SK-N-SH (cell line): ENCODE measurements around the gene SCAMP5. TPM values are rescaled to one million over a fixed set of nuclear protein-coding genes. Genes with fewer than 3 reads are reported as not detected.

Experiments used
- CTCF ChIA-PET: fragments of 300-600, 350-600 bp; formaldehyde crosslinking; extraction: SDS; loops from one replicate; lab custom pipeline; 2021; lab: Yijun Ruan, JAX
- POLR2A ChIA-PET: fragments of 350-600 bp; sonication (Branson Sonifier 250); formaldehyde crosslinking; extraction: SDS; loops from one replicate; lab custom pipeline; 2020; ENCODE audit warnings: antibody characterized with exemption, inconsistent platforms; lab: Yijun Ruan, JAX
- DNase-seq: peaks from one replicate; pipeline ENCODE4 v3.0.0; 2012
- H2AFZ ChIP-seq: fragments of 200-600 bp; sonication (generic); 2 replicates; pipeline ENCODE4 v1.8.1; 2016; ENCODE audit warnings: antibody characterized with exemption, mild to moderate bottlenecking, low read depth
- H3F3A ChIP-seq: fragments of 200-600 bp; sonication (generic); replicated peaks from 2 replicates; pipeline ENCODE3; 2016; ENCODE audit warnings: antibody characterized with exemption, mild to moderate bottlenecking; ENCODE audit not compliant: insufficient read depth
- H3K27ac ChIP-seq, 2 experiments: fragments of 200-500 bp in 1 of 2; fragments of 200-600 bp in 1 of 2; sonication (Bioruptor generic) in 1 of 2; sonication (generic), shearing (Covaris generic) in 1 of 2; 2 replicates each; pipeline versions ENCODE4 v1.5.1 to v1.6.1; 2014 to 2016; ENCODE audit warnings: low read depth in 2 of 2, inconsistent platforms in 1 of 2, low read length in 1 of 2, mild to moderate bottlenecking in 1 of 2, mixed read lengths in 1 of 2
- H3K27me3 ChIP-seq: fragments of 200-600 bp; sonication (generic), shearing (Covaris generic); 2 replicates; pipeline ENCODE4 v1.6.1; 2016; ENCODE audit warnings: mixed run types; ENCODE audit not compliant: insufficient read depth
- H3K36me3 ChIP-seq, 2 experiments: fragments of 200-500 bp in 1 of 2; fragments of 200-600 bp in 1 of 2; sonication (Bioruptor generic) in 1 of 2; sonication (generic) in 1 of 2; replicated peaks in 1 of 2; 2 replicates each; pipeline versions ENCODE3 to v1.5.1; 2014 to 2016; ENCODE audit warnings: low read length in 1 of 2, mild to moderate bottlenecking in 1 of 2; ENCODE audit not compliant: insufficient read depth in 2 of 2, control insufficient read depth in 1 of 2
- H3K4me1 ChIP-seq, 2 experiments: fragments of 200-500 bp in 1 of 2; fragments of 200-600 bp in 1 of 2; sonication (Bioruptor generic) in 1 of 2; sonication (generic), shearing (Covaris generic) in 1 of 2; 2 replicates each; pipeline versions ENCODE4 v1.5.1 to v1.6.1; 2014 to 2016; ENCODE audit warnings: low read depth in 1 of 2, low read length in 1 of 2, mixed run types in 1 of 2; ENCODE audit not compliant: insufficient read depth in 2 of 2, control insufficient read depth in 1 of 2
- H3K4me2 ChIP-seq: fragments of 200-600 bp; sonication (generic), shearing (Covaris generic); 2 replicates; pipeline ENCODE4 v1.6.1; 2017; ENCODE audit warnings: mixed run types
- H3K4me3 ChIP-seq, 2 experiments: fragments of 200-500 bp in 1 of 2; fragments of 200-600 bp in 1 of 2; sonication (Bioruptor generic) in 1 of 2; sonication (generic), shearing (Covaris generic) in 1 of 2; 2 replicates each; pipeline versions ENCODE4 v1.5.1 to v1.8.1; 2014 to 2016; ENCODE audit warnings: low read depth in 2 of 2, inconsistent platforms in 1 of 2, low read length in 1 of 2, mild to moderate bottlenecking in 1 of 2, mixed read lengths in 1 of 2, moderate library complexity in 1 of 2
- H3K79me2 ChIP-seq: fragments of 200-600 bp; sonication (generic); 2 replicates; pipeline ENCODE4 v1.8.1; 2017; ENCODE audit warnings: mild to moderate bottlenecking; ENCODE audit not compliant: insufficient read depth
- H3K9ac ChIP-seq: fragments of 200-600 bp; sonication (generic); 2 replicates; pipeline ENCODE4 v1.6.1; 2017; ENCODE audit warnings: mixed run types
- H3K9me2 ChIP-seq: fragments of 200-600 bp; sonication (generic); 2 replicates; pipeline ENCODE4 v1.6.1; 2017; ENCODE audit warnings: mixed run types
- H3K9me3 ChIP-seq: fragments of 200-600 bp; sonication (generic); 2 replicates; pipeline ENCODE4 v1.6.1; 2017; ENCODE audit warnings: mixed run types, mild to moderate bottlenecking, moderate library complexity
- H4K20me1 ChIP-seq: fragments of 200-600 bp; sonication (generic); 2 replicates; pipeline ENCODE4 v1.6.1; 2017; ENCODE audit warnings: mild to moderate bottlenecking, mixed run types; ENCODE audit not compliant: insufficient read depth
- ELF1 ChIP-seq: IDR thresholded peaks from 2 replicates; pipeline ENCODE4 v1.4.0; 2012
- EP300 ChIP-seq, 2 experiments: IDR thresholded peaks; 2 replicates each; pipeline versions ENCODE4 v1.4.0 to v1.6.1; 2012; ENCODE audit warnings: borderline replicate concordance in 1 of 2, low read depth in 1 of 2, low read length in 1 of 2
- FOXJ3 ChIP-seq: sonication (generic); formaldehyde crosslinking; IDR thresholded peaks from 2 replicates; pipeline ENCODE4 v1.5.1; 2020; ENCODE audit warnings: mild to moderate bottlenecking, missing genetic modification reagents
- FOXM1 ChIP-seq: IDR thresholded peaks from 2 replicates; pipeline ENCODE4 v1.4.0; 2012; ENCODE audit warnings: low read depth, mild to moderate bottlenecking
- GABPA ChIP-seq: IDR thresholded peaks from 2 replicates; pipeline ENCODE4 v1.4.0; 2012; ENCODE audit warnings: low read depth, mild to moderate bottlenecking
- GATA2 ChIP-seq: sonication (generic); formaldehyde crosslinking; IDR thresholded peaks from 2 replicates; pipeline ENCODE4 v1.5.0; 2020; ENCODE audit warnings: mild to moderate bottlenecking, missing genetic modification reagents
- MEF2A ChIP-seq: IDR thresholded peaks from 2 replicates; pipeline ENCODE4 v1.4.0; 2012; ENCODE audit warnings: low read depth, borderline replicate concordance
- RAD21 ChIP-seq: IDR thresholded peaks from 2 replicates; pipeline ENCODE4 v1.6.1; 2012; ENCODE audit warnings: mild to moderate bottlenecking, low read length
- RFX5 ChIP-seq: IDR thresholded peaks from 2 replicates; pipeline ENCODE4 v1.6.1; 2012; ENCODE audit warnings: mild to moderate bottlenecking, improper control_type of control experiment, low read length
- RXRA ChIP-seq: IDR thresholded peaks from 2 replicates; pipeline ENCODE4 v1.4.0; 2012; ENCODE audit warnings: low read depth, mild to moderate bottlenecking, borderline replicate concordance
- SIN3A ChIP-seq: IDR thresholded peaks from 2 replicates; pipeline ENCODE4 v1.6.1; 2012; ENCODE audit warnings: low read depth, mild to moderate bottlenecking, low read length, moderate library complexity, borderline replicate concordance
- SMC3 ChIP-seq: IDR thresholded peaks from 2 replicates; pipeline ENCODE4 v1.6.1; 2012; ENCODE audit warnings: low read depth, low read length, improper control_type of control experiment
- WGBS: methylation state at CpG from one replicate; pipeline ENCODE4 v1.1.6; 2017; ENCODE audit warnings: low lambda C conversion rate; 5-methylcytosine and 5-hydroxymethylcytosine counted together
- polyA plus RNA-seq, 3 experiments: library from polyadenylated mRNA; depleted of rRNA; stranded (reverse); fragments of >200 nt; gene quantifications; 2 replicates each; pipeline ENCODE4 v1.2.3, GENCODE V29; 2012
- TF ChIP-seq, protein P1 (sequence below): IDR thresholded peaks from 2 replicates; pipeline ENCODE4 v1.4.0; 2012; ENCODE audit warnings: low read depth, borderline replicate concordance
- TF ChIP-seq, protein P2 (sequence below): IDR thresholded peaks from 2 replicates; pipeline ENCODE4; 2012
- TF ChIP-seq, protein P3 (sequence below): IDR thresholded peaks from 2 replicates; pipeline ENCODE4 v1.4.0; 2012; ENCODE audit warnings: low read depth
- TF ChIP-seq, protein P4 (sequence below): fragments of 200-600 bp; sonication (generic); IDR thresholded peaks from 2 replicates; pipeline ENCODE4 v1.6.1; 2017; ENCODE audit warnings: antibody characterized with exemption, mild to moderate bottlenecking, moderate library complexity
- TF ChIP-seq, protein P5 (sequence below): fragments of 150-350 bp; IDR thresholded peaks from 2 replicates; pipeline ENCODE4 v1.6.1; 2017; ENCODE audit warnings: antibody characterized with exemption, low read length, low read depth, borderline replicate concordance
- TF ChIP-seq, protein P6 (sequence below): IDR thresholded peaks from 2 replicates; pipeline ENCODE4 v1.4.0; 2012; ENCODE audit warnings: low read depth, borderline replicate concordance
- TF ChIP-seq, protein P7 (sequence below): fragments of 150-350 bp; IDR thresholded peaks from 2 replicates; pipeline ENCODE4 v1.6.1; 2016; ENCODE audit warnings: mild to moderate bottlenecking, low read depth, low read length

The SCAMP5 gene
- polyA plus RNA-seq, 1 of the 3 experiments (the other 2 are of a cell fraction): 27.9 TPM

DNA sequence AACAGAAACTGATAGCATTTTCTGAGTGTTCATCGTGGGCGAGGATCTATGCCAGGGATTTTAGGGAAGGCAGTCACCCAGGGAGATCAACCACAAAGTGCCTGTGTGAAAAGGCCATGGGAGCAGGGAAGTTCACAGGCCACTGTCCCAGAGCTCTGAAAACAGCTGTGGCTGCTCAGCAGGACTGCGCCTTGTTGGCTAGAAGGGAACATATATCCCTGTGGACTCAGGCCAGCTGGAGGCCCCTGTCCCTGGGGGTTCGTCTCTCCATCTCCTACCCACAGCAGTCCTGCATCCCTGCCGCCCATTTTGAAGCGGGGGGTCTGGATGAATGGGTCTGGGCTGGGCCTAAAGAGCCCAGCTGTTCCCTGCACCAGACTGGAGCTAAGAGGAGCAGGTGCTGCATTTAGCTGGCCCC, 55.8 kb downstream of the SCAMP5 start:
- no peak for TF ChIP-seq FOXJ3
- TF ChIP-seq FOXM1: no peak
- TF ChIP-seq SMC3: no peak
- TF ChIP-seq GABPA: no peak
- no peak for TF ChIP-seq RFX5
- TF ChIP-seq, protein P1, sequence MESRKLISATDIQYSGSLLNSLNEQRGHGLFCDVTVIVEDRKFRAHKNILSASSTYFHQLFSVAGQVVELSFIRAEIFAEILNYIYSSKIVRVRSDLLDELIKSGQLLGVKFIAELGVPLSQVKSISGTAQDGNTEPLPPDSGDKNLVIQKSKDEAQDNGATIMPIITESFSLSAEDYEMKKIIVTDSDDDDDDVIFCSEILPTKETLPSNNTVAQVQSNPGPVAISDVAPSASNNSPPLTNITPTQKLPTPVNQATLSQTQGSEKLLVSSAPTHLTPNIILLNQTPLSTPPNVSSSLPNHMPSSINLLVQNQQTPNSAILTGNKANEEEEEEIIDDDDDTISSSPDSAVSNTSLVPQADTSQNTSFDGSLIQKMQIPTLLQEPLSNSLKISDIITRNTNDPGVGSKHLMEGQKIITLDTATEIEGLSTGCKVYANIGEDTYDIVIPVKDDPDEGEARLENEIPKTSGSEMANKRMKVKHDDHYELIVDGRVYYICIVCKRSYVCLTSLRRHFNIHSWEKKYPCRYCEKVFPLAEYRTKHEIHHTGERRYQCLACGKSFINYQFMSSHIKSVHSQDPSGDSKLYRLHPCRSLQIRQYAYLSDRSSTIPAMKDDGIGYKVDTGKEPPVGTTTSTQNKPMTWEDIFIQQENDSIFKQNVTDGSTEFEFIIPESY: no peak
- TF ChIP-seq, protein P2, sequence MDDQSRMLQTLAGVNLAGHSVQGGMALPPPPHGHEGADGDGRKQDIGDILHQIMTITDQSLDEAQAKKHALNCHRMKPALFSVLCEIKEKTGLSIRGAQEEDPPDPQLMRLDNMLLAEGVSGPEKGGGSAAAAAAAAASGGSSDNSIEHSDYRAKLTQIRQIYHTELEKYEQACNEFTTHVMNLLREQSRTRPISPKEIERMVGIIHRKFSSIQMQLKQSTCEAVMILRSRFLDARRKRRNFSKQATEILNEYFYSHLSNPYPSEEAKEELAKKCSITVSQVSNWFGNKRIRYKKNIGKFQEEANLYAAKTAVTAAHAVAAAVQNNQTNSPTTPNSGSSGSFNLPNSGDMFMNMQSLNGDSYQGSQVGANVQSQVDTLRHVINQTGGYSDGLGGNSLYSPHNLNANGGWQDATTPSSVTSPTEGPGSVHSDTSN: no peak
- TF ChIP-seq EP300 (IDR thresholded peaks at IDR 0.05; ENCODE audit: borderline replicate concordance in 1 of 2, low read depth in 1 of 2, low read length in 1 of 2): no peak
- TF ChIP-seq, protein P3, sequence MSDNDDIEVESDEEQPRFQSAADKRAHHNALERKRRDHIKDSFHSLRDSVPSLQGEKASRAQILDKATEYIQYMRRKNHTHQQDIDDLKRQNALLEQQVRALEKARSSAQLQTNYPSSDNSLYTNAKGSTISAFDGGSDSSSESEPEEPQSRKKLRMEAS: no peak
- no peak for TF ChIP-seq RXRA
- TF ChIP-seq GATA2 (CRISPR knock-in tag): no peak
- TF ChIP-seq, protein P4, sequence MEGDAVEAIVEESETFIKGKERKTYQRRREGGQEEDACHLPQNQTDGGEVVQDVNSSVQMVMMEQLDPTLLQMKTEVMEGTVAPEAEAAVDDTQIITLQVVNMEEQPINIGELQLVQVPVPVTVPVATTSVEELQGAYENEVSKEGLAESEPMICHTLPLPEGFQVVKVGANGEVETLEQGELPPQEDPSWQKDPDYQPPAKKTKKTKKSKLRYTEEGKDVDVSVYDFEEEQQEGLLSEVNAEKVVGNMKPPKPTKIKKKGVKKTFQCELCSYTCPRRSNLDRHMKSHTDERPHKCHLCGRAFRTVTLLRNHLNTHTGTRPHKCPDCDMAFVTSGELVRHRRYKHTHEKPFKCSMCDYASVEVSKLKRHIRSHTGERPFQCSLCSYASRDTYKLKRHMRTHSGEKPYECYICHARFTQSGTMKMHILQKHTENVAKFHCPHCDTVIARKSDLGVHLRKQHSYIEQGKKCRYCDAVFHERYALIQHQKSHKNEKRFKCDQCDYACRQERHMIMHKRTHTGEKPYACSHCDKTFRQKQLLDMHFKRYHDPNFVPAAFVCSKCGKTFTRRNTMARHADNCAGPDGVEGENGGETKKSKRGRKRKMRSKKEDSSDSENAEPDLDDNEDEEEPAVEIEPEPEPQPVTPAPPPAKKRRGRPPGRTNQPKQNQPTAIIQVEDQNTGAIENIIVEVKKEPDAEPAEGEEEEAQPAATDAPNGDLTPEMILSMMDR: no peak
- TF ChIP-seq, protein P5, sequence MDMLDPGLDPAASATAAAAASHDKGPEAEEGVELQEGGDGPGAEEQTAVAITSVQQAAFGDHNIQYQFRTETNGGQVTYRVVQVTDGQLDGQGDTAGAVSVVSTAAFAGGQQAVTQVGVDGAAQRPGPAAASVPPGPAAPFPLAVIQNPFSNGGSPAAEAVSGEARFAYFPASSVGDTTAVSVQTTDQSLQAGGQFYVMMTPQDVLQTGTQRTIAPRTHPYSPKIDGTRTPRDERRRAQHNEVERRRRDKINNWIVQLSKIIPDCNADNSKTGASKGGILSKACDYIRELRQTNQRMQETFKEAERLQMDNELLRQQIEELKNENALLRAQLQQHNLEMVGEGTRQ: no peak
- no peak for TF ChIP-seq SIN3A
- TF ChIP-seq RAD21: no peak
- TF ChIP-seq MEF2A: no peak
- TF ChIP-seq, protein P6, sequence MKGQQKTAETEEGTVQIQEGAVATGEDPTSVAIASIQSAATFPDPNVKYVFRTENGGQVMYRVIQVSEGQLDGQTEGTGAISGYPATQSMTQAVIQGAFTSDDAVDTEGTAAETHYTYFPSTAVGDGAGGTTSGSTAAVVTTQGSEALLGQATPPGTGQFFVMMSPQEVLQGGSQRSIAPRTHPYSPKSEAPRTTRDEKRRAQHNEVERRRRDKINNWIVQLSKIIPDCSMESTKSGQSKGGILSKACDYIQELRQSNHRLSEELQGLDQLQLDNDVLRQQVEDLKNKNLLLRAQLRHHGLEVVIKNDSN: no peak
- no peak for TF ChIP-seq ELF1
- TF ChIP-seq, protein P7, sequence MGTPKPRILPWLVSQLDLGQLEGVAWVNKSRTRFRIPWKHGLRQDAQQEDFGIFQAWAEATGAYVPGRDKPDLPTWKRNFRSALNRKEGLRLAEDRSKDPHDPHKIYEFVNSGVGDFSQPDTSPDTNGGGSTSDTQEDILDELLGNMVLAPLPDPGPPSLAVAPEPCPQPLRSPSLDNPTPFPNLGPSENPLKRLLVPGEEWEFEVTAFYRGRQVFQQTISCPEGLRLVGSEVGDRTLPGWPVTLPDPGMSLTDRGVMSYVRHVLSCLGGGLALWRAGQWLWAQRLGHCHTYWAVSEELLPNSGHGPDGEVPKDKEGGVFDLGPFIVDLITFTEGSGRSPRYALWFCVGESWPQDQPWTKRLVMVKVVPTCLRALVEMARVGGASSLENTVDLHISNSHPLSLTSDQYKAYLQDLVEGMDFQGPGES: no peak
- Histone ChIP-seq H3K9me3 (no peaks in the 10 kb centered on the region), H3F3A (peaks cover 8% of the 10 kb centered on the region), H3K4me2 (no peak overlapping the region), H3K27me3 (no peaks in the 10 kb centered on the region), H3K9ac (no peak overlapping the region), H4K20me1 (no peaks in the 10 kb centered on the region), H3K4me3 (no peak overlapping the region), H3K9me2 (no peaks in the 10 kb centered on the region), H2AFZ (no peak overlapping the region), H3K27ac (no peak overlapping the region), H3K4me1 (peaks cover 12 to 44% of the 10 kb centered on the region in 2 experiments; a peak in 3 of 4 replicates), H3K79me2 (no peaks in the 10 kb centered on the region), H3K36me3 (no peaks in the 10 kb centered on the region)
- 96% methylated on average over 4 of the region's 6 CpGs for WGBS
- DNase-seq: no peak
- ChIA-PET POLR2A (no interaction called here), CTCF (interaction anchor here (0.7 kb wide), 1 partner anchor 150 kb away, joined by 3 read pairs; the partner anchor contains the start of gene C15orf39)
